HG03196 (cell line): ENCODE measurements around the gene OR52K1.
"Not testable (repeated sequence)": the region's sequence is repeated elsewhere in the genome, so short reads cannot be mapped to it uniquely, and the experiment has no call there.

Source experiments
- ATAC-seq: cut with Tn5 transposase; IDR thresholded peaks from one replicate; pipeline ENCODE4 v1.9.1; 2021; ENCODE audit not compliant: unreplicated experiment

Gene OR52K1

DNA sequence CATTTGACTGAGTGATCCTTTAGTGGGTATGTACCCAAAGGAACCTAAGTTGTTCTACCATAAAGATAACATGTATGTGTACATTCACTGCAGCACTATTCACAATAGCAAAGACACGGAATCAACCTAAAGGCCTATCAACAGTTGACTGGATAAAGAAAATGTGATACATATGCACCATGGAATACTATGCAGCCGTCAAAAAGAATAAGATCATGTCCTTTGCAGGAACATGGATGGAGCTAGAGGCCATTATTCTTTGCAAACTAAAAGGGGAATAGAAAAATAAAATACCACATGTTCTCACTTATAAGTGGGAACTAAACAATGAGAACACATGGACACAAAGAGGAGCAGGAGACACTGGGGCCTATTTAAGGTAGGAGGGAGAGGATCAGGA, 9.0 kb downstream of the OR52K1 start:
- not testable (repeated sequence) for ATAC-seq

DNA sequence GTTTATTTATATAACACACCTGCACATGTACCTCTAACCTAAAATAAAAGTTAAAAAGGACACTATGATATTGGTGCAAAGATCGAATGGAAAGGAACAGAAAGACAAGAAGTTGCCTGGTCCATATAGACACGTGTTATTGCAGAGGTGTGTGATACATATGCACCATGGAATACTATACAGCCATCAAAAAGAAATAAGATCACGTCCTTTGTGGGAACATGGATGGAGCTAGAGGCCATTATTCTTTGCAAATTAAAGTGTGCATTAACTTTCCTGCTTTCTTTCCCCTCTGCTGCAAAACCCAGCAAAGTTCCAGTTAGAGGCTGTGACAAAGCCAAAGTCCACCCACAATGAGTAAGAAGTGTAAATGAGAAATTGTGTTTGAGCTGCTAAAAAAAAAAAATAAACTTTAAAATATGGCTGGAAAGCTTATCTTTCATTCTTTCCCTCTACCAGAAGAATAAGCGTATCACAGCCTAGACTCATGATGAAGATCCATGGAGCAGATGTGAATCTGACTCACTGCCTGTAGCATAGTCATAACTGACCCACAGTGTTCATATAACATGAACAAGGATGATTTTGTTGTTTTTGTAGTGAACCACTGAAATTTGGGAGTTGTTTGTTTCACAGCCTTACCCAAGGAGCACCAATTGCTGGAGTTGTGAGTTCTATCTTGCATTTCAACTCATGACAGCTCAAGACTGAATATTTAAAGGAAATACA, 9.6 kb downstream of the OR52K1 start:
- ATAC-seq = no peak

DNA sequence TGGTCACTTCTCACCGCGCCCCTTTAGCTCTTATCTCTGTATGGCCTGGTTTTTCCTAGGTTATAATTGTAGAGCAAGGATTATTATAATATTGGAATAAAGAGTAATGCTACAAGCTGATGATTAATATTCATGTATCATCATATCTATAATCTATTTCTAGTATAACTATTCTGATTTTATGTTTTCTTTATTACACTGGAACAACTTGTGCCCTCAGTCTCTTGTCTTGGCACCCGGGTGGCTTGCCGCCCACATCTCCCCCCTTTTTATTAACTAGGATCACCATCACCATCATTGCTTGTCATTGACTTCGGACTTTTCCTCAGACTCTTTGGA, 11.0 kb downstream of the OR52K1 start:
- no peak for ATAC-seq

DNA sequence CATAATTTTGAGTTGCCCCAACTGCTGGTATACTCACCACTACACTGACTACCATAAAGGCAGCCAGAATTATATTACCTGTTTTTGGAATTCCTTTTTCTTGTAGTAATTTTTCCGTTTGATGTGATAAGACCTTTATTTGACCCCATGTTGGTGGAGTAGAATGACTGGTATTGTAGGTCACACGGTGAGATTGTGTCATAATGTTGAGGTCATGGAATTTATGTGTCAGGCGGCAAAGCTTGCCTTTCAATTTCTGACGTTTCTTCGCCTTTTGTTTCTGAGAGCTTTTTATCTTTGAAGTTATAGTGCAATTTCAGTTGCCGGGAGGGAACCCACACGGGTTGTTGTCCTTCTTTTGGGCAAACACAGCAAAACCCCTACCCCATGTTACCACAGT, 13.0 kb downstream of the OR52K1 start:
- ATAC-seq = no peak

DNA sequence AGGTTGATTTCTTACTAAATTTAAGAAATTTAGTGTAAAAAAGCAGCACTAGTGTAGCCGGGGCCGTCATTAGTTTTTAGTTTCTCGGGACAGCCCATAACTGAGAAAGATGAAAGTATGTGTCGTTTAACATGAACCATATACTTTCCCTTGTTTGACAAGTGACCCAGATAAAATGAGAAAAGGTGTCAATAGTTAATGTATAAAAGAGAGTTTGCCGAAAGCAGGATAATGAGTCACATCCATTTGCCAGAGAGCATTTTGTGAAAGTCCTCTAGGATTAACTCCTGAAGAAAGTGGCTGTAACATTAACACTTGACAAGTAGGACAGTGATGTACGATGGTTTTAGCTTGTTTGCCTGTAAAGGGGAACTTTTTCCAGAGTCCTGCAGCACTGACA, 13.5 kb downstream of the OR52K1 start:
- ATAC-seq = no peak

DNA sequence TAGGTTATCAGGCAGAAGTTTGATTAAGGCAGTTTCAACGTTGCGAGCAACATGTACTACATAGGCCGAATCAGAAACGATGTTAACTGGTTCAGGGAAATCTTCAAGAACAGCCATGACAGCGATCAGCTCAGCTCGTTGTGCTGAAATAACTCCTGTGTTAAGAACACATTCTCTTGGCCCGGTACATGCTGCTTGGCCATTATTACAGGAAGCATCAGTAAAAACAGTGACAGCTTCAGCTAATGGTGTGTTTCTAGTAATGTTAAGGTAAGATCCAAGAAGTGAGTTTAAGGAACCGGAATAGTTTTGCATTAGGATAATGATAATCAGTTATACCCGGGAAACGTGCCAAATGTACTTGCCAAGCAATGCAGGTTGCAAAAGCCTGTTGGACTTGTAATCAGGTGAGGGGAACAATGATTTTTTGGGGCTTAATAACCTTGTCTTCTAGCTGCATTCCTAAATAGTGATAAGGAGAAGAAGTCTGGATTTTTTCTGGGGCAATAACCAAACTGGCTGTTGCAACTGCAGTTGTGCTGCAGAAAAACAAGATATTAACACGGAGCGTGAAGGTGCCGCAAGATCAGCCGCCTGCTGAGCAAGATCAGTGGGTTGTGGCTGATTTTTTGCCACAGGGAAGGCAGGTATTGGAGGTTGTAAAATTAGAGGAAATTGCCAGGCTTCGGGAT, 14.3 kb downstream of the OR52K1 start:
- ATAC-seq = no peak

DNA sequence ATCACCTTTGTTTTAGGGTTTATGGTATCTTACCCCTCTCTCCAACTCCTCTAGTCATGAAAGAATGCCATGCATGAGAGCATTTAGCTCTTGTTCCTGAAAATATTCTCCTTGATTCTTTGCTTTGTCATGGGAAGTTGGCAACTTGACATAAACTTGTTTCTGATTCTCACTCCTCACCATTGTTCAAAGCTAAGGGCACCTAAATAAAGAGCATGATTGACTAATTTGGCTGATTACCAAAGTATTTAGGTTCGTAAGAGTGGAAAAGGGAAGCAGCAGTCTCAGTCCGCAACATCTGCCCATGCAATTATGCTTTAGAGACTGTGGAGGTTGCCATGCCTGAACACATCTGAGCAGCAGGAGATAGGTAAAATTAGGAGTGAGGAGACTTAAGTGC, 26.4 kb downstream of the OR52K1 start:
- no peak for ATAC-seq

DNA sequence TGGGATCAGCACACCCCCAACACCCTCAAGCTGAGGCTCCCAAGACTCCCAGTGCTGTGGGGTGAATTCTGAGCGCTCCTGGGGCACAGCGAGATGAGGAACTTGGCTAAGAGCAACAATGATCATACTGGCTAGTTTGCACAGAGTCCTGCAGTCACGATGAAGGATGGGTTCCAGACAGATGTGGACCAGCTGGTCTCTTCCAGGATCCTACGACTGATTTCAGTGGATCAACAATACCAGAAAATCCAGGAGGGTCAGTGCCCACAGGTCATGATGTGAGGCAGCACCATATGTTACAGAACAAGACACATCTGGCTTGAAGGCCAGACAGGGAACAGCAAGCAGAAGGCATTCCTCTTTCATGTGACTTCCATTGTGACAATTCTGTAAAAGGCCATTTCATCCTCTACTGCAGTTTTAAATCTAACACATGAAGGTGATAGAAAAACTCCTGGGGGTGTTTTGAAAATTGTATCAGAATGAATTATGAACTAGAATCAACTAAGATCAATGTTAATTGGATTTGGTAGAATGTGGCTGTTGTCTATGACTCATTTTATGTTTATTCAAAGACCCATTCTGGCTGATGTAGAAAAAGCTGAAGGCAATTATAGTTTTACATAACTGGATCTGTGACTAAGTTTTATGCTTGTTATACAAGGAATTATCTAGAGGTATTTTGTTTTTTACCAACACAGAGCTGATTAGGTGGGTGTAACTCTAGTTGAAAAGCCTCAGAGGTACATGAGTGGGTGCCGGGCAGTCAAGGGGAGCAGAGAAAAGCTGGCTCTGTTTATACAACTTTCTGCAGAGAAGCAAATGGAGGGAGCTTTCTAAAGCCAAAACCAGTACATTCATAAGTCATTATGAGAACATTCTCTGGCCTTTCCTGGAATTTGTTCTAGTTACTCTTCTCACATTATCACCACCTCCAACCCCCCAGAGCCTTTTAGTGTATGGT, 29.1 kb downstream of the OR52K1 start:
- no peak for ATAC-seq

DNA sequence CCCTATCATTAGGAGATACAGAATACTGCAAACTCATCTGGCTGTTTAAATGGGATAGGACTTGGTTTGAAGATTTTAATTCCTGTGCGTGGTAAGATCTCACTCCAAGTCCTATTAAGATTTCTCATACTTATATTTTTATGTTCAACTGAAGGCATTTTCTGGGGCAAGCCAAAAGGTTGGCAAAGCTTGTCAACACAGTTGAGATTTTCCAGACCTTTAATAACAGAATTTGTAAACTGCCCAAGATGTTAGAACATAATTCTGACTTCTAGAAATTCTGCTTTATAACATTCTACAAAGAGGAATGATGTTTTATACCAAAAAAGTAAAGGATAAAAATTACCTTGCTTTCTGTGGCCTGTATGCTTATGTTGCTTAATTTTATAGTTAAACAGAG, 31.8 kb downstream of the OR52K1 start:
- no peak for ATAC-seq

DNA sequence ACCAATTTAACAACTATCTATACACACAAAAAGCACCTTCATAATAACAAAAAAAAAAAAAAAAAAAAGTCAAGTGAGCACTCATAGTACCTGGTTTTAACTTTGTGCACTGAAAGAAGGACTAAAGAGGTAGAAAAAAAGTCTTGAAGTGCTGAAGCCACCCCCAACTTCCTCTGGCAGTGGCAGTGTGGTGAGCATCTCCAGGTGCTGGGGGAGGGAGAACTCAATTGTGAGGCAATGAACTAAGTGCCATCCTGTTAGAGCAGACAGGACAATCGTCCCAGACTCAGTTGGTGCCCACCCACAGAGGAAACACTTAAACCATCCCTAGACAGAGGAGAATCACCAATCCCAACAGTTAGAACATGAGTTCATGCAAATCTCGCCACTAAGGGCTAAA, 39.9 kb downstream of the OR52K1 start:
- no peak for ATAC-seq

DNA sequence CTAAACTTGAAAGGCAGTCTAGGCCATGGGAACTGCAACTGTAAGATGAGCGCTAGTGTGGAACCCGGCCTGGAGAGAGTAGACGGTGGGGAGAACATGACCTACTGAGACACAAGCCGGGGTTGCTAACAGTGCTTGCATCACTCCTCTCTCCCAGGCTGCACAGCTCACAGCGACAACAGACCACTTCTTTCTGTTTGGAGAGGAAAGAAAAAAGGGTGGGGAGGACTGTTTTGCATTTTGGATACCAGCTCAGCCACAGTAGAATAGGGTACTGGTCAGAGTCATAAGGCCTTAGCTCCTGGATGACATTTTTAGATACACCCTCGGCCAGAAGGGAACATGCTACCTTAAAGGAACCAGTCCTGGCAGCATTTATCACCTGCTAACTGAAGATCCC, 40.3 kb downstream of the OR52K1 start:
- ATAC-seq = no peak

DNA sequence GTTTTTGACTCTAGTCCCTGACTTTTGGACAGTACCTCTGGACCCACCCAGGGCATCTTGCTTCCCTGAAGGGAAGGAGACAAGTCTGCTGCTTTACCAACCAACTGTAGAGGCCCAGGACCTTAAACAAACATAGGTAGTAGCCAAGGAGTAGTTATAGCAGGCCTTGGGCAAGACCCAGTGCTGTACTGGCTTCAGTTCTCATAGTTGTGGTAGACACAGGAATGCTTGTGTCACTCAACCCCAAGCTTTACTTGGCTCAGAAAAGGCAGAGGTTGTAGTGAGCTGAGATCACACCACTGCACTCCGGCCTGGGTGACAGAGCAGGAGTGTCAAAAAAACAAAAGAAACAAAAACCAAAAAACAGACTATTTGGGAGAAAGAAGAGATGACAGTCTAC, 41.2 kb downstream of the OR52K1 start:
- ATAC-seq = no peak

DNA sequence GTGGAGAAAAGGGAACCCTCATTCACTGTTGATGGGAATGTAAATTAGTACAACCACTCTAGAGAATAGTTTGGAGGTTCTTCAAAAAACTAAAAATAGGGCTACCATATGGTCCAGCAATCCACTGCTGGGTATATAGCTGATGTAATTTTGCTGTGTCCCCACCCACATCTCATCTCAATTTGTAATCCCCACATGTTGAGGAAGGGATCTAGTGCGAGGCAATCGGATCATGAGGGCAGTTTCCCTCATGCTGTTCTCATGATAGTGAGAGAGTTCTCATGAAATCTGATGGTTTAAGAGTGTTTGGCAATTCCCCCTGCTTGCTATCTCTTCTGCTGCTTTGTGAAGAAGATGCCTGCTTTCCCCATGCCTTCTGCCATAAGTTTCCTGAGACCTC, 45.5 kb downstream of the OR52K1 start:
- ATAC-seq = no peak

DNA sequence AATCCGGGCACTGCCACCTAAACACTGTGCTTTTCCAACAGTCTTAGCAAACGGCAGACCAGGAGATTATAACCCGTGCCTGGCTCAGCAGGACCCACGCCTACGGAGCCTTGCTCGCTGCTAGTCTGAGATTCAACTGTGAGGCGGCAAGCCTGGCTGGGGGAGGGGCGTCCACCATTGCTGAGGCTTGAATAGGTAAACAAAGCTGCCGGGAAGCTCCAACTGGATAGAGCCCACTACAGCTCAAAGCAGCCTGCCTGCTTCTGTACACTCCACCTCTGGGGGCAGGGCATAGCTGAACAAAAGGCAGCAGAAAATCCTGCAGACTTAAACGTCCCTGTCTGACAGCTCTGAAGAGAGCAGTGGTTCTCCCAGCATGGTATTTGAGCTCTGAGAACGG, 49.2 kb downstream of the OR52K1 start:
- not testable (repeated sequence) for ATAC-seq

DNA sequence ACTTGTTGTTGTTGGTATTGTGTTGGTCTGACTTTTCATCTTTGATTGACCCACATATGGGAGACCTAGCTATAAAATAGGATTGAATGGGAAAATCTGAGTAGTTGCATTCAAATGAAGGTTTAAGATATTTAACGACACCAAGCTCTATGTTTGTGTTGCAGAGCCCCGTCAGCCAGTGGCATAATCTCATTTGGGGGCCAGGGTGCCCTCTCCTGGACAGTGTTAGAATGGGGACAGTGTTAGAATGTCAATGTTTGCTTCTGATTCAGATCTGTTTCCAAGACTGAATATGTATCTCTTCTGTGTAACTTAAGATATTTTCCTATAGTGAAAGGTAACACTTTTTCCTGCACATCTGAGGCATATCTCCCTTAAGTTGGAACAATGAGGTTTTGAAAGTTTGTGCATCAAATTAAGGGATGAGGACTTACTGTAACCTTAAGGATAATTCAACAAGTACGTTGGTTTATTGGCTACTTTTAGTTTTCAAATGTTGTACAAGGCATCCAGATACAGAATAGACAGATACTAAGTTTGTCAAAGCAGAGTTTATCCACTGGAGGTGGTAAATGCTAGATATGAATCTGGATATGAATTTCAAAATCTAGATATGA, 57.3 kb downstream of the OR52K1 start:
- ATAC-seq = no peak

DNA sequence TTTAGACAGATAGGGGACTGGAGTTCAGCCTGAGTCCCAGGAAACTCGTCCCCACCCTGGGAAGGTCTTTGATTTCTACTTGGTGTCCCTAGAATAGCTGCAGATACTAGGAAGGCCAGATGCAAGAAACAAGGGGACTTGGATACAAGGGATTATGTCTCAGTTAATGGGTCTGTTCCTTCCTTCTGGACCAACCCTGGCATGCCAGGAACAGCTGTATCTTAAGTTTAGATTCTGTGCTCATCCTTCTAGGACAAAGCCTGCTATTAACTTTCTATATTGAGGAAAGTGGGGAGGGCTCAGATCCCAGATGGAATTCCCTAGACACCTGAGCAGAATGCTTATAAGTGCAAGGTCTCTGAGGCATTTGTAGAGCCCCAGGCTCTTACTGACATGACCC, 58.6 kb downstream of the OR52K1 start:
- ATAC-seq = no peak
